ENCODE measurements around the gene SGCB.

The SGCB gene

GRCh38 chr4:52019936-52020657, 18.0 kb downstream of the SGCB start, which contains the start of gene LRRC66:
Gene LRRC66 (minus strand): TSS chr4:52020363. CDS start chr4:52017613, 2,750 bp downstream.
- DNase-seq: no peak

- no peak for DNase-seq
Observed at GRCh38 chr4:52017814-52018213, 20.3 kb downstream of the SGCB start.

GRCh38 chr4:52016981-52017380, 21.1 kb downstream of the SGCB start:
- DNase-seq: no peak

GRCh38 chr4:52015366-52015765, 22.7 kb downstream of the SGCB start:
- no peak for DNase-seq

GRCh38 chr4:52014903-52015302, 23.2 kb downstream of the SGCB start:
- DNase-seq: no peak

- DNase-seq: no peak
Observed at GRCh38 chr4:52012651-52013050, 25.4 kb downstream of the SGCB start.

GRCh38 chr4:52010986-52011385, 27.1 kb downstream of the SGCB start:
- no peak for DNase-seq

GRCh38 chr4:52006887-52007286, 31.2 kb downstream of the SGCB start:
- no peak for DNase-seq

- no peak for DNase-seq
Observed at GRCh38 chr4:52005604-52006273, 32.4 kb downstream of the SGCB start.

GRCh38 chr4:52004414-52004813, 33.7 kb downstream of the SGCB start:
- no peak for DNase-seq

GRCh38 chr4:52001616-52002015, 36.5 kb downstream of the SGCB start:
- DNase-seq: no peak

GRCh38 chr4:51999250-51999649, 38.8 kb downstream of the SGCB start:
- DNase-seq: no peak

- no peak for DNase-seq
Observed at GRCh38 chr4:51998837-51999236, 39.3 kb downstream of the SGCB start.

GRCh38 chr4:51997647-51998046, 40.5 kb downstream of the SGCB start:
- DNase-seq: no peak

- DNase-seq: no peak
Observed at GRCh38 chr4:51995647-51996220, 42.4 kb downstream of the SGCB start.
